Aortic smooth muscle cell (primary cell): Measurements from ENCODE around the gene CHRNB2. TPM values are rescaled to one million over a fixed set of nuclear protein-coding genes. Genes with fewer than 3 reads are reported as not detected.

Experiments used
- total RNA-seq: library from RNA; depleted of rRNA; stranded (reverse); fragments of >200 nt; gene quantifications from 2 replicates; pipeline ENCODE4 v1.2.3, GENCODE V29; 2014

CHRNB2 gene
- under 0.01 TPM in 1 of 2 replicates, not detected in the other for total RNA-seq

GRCh38 chr1:154567386-154568156, at the start of gene CHRNB2:
Gene CHRNB2 (plus strand): TSS chr1:154567778. CDS start chr1:154568045, 267 bp downstream.

GRCh38 chr1:154557939-154558719, 9.4 kb upstream of the CHRNB2 start, which contains the start of gene UBE2Q1:
Gene UBE2Q1 (minus strand): TSS chr1:154558662. CDS start chr1:154558553, 109 bp downstream.

GRCh38 chr1:154607609-154608396, 40.2 kb downstream of the CHRNB2 start, which contains the start of gene ADAR:
Gene ADAR (minus strand): TSS chr1:154608186. CDS start chr1:154608006, 180 bp downstream.

Other genes starting within 250 kb of the CHRNB2 start
- under 0.01 and 0.06 TPM in 2 replicates for gene AQP10, start 246.7 kb upstream of the CHRNB2 start, total RNA-seq
- gene ATP8B2, start 242.3 kb upstream of the CHRNB2 start, total RNA-seq, result 245 and 287 TPM in 2 replicates
- gene IL6R, start 162.4 kb upstream of the CHRNB2 start, total RNA-seq, result 11.8 and 22.7 TPM in 2 replicates
- gene TDRD10, start 65.6 kb upstream of the CHRNB2 start, total RNA-seq, result under 0.01 and 0.06 TPM in 2 replicates
- 0.93 and 2.4 TPM in 2 replicates for gene SHE, start 65.4 kb upstream of the CHRNB2 start, total RNA-seq
- 25.4 and 25.9 TPM in 2 replicates for gene UBE2Q1, start 9.1 kb upstream of the CHRNB2 start, total RNA-seq
- gene ADAR, start 40.4 kb downstream of the CHRNB2 start, total RNA-seq, result 63.8 and 68.1 TPM in 2 replicates